Activated CD8-positive, alpha-beta memory T cell treated with anti-CD3 and anti-CD28 coated beads, Interleukin-2, amount 50 U/mL, for 48 hours (primary cell): ENCODE measurements around the gene RPA3.

ENCODE experiments used
- DNase-seq: peaks from one replicate; pipeline ENCODE4 v3.0.0-alpha.2; 2020

RPA3 gene

DNA sequence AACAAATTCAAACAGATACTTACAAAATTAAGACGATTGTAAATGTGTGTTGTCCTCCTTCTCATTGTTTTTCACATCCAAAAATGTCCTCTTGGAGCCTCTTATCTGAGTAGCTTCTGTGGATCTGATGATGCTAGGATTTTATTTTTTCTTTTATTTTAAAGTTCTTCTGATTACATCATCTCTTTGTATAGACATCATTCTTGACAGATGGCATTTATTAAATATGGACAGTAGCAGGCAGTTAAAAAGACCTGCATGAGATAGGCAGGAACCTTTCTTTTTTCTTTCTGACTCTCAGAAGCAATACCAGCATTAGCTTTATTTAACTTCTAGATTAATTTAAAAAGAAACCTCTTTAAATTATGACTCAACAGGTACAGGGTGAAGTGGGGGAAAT lies at the start of gene RPA3:
RPA3 (minus strand) TSS at position 116 of the 400 bp plus-strand sequence. CDS start 78,189 bp downstream, outside the sequence.
- DNase-seq = no peak

DNA sequence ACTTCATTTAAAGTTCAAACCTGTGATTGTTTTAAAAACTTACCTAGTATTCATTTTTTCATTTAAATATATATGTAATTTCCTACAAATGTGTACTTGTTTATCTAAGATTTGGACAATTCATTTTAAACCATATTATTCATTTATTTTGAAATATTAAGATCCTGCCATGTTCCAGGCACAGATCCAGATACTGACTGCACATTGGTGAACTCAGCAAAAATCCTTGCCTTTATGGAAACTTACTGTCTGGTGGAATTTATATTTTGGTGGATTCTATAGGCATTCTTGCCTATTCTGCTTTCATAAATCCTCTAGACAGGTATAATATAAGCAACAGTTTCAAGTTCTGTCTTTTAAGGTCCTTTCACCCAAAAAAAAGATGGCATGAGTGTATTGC lies 48.3 kb upstream of the RPA3 start:
- no peak for DNase-seq

DNA sequence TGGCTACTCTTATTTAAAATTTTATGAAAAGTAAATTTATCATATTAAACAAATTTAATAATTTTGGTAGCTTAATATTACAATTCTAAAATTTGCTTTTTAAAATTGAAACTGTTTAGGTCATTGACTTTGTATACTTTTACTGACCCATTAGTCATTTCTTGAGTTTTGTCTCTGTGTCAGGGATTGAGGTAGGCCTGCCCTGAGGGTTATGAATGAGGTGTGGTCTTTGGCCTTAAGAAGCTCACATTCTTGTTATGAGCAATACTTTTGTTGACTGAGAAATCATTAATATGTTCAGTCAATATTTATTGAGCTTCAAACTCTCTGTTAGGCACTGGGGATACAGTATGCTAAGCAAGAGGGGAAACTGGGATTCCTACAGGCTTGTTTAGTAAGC lies 47.0 kb upstream of the RPA3 start:
- no peak for DNase-seq

DNA sequence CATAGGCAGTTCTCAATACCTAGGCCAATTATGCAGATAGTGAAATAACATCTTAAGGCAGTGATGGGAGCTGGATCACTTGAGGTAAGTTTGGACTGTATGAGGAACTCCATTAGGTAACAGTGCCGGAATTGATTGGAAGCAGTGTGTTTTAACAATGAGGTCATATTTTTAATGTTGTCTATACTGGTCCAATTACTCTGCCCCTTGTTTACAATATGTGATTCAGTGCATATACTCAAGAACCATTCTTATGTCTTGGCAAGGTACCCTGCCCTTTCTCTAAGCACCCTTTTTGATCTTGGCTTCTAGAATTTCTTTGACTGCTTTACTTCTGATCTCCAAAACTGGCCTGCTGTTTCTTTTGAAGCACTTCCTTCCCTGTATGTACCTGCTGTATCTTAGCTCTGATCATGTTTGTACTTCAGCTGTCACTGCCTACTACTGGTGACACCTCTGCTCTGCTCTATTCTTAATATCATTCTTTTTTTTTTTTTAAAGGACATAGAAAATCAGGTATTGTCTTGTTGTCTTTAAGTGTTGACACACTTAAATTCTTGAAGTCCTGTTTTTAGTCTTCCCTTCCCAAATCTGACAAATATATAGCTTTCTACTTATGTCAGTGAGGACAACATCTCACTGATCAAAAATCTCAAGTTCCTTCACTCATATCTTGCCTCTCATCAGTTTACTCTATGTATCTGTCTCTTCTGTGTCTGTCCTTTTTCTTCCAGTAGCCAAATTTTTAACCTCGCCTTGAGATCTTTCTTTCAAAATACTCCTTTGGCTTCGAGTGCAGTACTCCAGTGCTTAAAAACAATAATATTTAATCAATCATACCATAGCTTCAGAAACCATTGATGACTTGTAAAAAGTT lies 46.4 kb upstream of the RPA3 start:
- DNase-seq = no peak

DNA sequence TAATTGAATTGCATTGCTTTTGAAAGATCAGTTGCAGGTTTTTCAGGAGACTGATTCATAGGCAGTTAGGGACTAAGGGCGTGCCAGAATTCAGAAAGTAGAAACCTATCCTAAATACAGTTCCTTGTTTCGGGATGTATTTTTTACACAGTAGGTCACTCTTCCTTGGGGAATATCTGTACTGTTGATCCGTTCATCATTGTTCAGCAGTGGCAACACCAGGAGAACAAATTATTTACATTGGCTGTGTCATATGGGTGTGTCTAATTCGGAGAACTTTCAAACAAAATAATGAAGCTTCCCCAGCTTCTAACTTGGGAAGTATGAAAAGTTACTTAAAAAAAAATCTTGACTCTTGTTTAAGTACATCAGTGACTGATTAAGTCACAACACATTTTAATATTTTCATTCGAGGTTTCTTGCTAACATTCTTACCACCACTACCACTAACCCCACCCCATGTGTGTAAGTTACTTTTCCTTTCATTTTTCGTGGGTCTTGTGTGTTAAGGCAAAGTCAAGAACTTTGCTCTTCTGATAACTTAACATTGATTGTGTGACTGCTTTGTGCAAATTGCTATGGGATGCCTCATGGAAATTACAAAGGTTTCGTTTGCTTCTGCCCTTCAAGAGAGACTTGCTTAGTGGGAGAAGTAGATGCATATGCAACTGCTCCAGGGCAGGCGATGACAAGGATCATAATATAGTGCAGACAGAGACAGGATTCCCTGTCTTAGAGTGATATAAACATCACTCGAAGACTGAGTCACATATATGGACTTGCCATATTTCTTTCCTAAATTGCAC lies 43.8 kb upstream of the RPA3 start:
- no peak for DNase-seq

DNA sequence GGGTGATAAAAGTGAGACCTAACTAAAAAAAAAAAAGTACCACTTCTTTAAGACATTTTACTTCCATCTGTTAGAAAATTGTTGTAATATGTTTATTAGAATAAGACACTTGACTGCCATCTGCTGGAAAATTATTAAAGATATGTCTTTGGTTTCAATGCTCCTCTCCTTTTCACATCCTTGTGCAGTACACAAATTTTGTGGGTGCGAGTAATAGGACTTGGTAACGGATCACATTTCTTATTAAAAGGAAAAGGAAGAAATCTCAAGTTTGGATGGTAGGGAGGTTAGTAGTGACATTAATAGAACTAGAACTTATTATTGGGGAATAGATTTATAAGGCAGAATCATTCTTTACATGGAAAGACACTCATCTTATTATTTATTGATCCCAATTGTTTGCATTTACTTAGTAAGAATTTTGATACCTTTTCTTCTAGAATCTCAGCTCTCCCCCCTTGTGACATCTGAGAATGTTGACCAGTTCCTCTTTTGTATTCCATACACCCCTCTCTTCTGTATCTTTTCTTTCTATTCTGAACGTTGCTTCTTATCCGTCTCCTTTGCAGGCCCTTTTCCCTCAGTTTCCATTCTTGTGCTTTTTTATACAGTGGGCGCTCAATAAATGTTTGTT lies 43.0 kb upstream of the RPA3 start:
- no peak for DNase-seq

DNA sequence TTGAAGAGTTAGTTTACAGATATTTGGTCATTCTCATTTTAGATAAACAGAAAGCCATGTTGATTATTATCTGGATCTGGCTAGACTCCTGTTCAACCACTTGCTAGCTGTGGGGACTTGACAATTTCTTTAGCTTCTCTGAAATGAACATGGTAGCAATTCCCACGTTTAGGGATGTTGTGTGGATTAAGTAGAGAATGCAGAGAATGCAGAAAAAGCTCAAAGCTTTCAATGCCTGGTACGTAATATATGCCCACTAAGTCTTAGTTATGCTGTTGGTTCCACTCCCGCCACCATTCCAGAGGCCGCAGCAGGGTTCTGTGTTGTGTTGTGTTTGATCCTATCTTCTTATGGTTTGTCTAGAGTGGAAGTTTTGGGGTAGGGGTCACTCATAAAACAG lies 39.2 kb upstream of the RPA3 start:
- no peak for DNase-seq

DNA sequence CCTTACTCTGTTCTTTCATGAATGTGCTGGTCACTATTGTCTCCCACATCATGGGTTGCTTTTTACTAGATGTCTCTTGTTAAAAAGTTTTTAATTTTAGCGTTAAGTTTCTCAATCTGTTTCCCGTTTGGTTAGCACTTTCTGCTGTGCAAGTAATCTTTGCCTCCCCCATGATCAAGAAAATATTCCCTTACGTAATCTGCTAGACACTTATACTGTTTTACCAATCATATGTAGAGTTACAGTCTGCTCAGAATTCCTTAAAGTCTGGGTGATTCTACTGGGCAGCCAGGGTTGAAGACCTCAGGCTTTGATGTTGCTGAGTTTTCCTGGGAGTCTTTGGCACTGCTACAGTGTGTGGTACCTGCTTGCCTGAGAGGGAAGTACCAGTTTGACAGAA lies 38.2 kb upstream of the RPA3 start:
- DNase-seq = no peak

DNA sequence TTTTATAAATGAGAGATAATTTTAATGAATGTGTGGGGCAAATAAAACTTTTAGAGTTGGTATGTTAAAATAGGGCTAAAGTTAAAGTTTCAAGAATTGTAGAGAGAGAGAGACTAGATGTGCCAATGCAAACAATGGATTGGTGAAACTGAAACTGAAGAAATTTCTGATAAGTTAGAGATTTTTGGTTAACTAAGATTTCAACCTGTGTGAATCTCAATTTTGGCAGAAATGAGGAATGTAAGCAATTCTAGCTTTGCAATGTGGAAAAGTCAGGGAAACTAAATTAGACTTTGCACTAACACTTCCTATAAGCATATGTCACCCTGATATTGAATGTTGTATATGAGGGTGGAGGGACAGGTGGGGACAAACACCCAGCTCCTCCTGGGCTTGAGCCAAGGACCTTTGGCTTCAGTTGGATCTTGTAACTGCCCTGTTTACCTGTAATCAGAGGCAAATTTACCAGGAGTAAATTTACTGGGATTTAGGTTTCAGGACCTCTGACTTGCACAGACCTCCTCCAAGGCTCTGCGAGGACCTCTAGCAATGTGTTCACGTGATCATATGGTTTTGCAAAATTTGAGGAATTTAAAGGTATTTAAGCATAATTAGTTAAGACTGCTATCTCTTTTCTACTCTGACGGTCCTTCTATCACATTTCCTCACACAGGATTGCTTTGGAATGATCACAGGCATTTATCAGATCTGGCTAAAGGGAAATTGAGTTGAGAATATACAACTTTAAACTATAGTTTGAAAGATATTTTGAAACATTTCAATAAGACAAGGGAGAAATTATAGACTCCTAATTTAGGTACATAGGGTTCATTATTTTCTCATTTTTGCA lies 33.1 kb upstream of the RPA3 start:
- DNase-seq = no peak

DNA sequence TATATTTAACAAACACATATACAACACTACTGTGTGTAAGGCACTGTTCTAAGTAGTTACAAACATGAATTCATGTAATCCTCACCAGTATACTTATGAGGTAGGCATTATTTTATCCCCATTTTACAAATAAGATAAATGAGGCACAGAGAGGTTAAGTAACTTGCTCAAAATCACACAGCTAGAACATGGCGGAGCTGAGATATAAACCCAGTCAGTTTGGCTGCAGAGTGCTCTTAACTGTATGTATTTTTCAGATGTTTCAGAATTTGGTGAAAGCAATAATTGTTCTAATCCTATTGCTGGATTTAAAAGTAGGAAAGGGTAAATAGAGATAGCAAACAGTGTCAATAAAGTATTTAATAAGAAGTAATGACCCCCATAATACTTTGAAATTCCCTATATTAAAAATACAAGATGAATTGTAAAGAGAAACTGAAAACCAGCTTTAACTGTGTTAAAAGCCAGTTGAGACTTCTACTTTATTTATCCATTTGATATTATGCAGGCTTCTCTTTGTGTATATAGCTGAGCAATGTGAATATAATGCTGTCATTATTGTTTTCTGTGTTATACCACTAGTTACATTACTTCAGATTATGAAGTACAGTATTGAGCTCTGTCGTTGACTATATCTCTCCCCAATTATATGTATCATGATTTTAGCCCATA lies 32.3 kb upstream of the RPA3 start:
- DNase-seq = no peak

DNA sequence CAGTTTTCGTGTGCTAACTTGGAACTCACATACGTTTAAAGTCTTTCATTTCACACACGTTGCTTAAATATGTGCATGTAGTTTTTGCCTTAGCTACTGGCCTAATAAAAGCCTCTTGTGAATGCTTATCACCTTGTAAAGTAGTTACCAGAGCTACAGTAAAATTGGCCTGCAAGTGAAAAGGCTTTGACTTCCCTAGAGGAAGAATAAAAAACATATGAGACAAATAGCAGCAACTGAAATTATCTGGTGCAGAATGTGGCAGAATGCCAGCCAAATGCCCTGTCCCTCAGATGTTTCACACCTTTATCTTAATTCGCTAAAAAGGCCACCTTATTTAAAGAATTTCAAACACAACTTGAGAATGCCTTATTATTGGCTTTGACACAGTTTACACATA lies 28.1 kb upstream of the RPA3 start:
- no peak for DNase-seq

DNA sequence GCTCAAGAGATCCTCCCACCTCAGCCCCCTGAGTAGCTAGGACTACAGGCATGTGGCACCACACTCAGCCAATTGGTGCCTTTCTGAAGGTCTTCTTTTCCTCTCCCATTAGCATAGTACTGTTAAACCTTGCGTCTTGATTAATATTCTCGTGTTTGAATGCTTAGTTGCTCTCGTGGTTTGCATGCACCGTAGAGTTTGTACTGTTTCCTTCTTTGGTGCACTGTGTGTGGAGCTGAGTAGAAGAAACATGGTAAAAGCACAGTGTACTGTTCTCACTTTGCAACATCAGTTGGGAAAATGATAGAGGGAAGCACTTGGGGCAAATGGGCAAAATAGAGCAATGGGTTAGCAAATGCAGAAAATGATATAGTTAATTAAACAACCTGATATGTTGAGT lies 27.6 kb upstream of the RPA3 start:
- no peak for DNase-seq

DNA sequence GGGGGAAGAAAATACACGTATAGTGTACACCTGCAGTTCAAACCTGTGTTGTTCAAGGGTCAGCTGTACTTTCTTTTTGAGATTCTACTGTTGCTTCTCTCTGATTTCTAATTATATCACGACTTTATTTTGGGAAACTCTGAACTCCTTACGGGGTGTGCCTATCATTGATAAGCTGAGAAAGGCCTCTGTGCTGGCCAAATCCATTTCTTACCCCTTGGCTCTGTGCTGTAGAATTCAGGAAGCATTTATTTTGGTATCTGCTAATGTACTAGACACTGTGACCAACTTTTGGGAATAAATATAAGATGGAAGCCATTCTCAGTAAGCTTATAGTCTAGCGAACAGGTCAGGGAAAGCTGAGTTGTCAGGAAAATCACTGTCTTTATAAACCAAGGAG lies 26.9 kb upstream of the RPA3 start:
- no peak for DNase-seq

DNA sequence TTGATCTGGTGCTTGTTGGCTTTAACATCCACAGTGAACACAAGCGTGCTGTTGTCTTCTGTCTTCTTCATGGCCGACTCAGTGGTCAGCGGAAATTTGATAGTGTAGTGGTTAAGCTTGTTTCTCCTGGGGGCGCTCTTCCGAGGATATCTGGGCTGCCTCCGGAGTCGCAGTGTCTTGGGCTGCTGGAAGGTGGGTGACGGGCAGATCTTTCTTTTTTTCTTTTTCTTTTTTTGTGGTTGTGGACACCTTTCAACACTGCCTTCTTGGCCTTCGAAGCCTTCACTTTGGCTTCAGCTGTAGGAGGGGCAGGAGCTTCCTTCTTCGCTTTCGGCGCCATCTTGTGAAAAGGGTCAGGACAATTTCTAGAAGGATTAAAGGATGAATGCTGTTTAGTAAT lies 23.8 kb upstream of the RPA3 start:
- no peak for DNase-seq

DNA sequence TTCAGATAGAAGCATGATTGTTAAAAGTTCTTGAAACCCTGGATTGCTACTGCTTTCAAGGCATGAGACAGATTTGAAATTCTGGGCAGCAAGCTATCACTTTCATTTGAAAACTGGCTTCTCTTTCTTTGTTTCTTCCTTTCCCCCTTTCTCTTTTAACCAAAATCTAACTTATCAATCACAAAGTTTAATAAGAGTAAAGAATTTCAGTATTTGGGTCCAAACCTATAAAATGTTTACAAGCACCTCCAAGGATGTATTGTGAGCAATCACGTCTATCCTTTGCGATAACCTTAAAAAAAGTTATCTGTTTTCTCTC lies 21.6 kb upstream of the RPA3 start:
- no peak for DNase-seq

DNA sequence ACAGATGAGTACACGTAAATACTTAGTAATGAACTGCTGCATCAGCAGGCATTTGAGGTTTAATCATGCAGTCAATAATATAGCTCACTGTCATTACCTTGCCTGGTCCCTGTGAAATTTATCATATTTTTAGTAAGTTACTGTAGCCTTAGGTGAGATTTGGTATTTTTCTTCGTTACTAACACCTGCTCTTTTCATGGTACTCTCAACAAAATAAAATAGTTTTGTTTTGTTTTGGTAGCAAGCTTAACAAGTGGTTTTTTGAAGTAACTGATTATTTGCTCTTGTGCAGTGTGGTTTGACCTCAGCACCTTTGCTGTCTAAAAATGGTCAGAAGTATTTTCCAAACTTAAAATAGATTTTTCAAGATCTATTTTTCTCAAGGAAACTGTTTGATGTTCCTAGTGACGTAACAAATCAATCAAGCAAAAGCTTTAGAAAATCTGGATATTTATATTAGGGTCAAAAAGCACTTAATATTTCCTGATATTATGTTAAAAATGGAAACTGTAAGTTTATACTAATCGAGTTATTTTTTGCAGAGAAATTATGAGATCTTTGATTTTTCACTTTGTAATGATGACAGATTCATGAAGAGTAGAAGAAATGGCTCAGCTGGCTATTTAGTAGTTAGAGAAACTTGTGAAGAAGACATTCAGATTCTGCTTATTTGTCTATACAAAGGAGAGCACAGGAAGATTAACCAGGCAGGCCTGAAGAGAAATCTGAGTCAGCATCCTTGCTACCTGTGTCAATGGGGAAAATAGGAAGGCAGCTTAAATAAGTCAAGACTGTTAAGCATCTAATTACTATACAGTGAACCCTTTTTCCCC lies 21.0 kb upstream of the RPA3 start:
- no peak for DNase-seq

DNA sequence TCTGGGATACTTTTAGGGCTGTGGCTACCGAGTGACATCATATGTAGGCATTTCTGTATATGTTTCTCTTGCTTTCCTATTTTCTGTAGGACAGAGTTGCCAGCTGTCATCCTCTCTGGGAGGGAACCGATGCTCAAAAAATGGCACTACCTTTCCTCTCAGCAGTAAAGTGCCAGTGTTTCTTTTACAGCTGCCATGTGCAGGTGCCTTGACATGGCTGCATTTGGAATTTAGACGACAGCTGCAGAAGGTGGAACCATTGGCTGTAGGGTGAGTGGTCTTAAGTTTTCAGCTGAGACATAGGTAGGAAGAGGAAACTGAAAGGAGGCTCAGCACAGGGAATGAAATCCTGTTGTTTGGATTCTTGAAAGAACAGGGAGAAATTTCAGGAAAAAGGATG lies 20.2 kb upstream of the RPA3 start:
- no peak for DNase-seq

DNA sequence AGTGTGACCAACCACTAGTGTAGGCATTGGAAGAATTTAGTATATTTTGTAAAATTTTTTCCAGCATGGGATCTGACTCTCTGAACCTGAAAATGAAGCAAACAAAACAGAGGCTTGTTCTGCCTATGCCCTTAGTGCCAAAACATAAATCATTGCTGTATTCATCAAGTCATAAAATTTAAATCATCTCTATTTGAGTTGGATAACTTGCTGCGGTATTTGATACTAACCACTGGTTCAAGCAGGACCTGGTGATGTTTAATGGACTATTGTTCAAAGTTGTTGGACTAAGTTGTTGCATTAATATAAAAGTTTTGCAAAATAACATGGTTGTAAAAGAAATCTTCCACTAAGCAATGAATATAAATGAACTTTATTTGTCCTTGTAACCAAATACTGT lies 19.8 kb upstream of the RPA3 start:
- DNase-seq = no peak

DNA sequence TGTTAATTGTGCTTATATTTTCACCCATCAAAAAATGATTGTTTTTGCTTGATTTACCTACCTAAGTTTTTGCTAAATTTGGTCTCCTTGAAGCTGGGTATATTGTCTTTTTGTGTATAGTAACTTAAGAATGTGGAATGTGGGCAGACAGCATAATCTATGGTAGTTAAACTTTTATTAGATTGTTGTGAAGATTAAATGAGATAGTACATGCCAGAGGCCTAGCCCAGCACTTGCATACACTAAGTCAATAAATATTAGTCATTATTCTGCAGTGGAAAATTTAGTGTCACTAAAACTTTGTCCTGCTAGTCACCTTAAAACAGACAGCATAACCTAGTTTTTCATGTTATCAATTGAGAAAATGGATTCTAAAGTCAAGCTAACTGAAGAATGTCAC lies 19.3 kb upstream of the RPA3 start:
- DNase-seq = no peak

DNA sequence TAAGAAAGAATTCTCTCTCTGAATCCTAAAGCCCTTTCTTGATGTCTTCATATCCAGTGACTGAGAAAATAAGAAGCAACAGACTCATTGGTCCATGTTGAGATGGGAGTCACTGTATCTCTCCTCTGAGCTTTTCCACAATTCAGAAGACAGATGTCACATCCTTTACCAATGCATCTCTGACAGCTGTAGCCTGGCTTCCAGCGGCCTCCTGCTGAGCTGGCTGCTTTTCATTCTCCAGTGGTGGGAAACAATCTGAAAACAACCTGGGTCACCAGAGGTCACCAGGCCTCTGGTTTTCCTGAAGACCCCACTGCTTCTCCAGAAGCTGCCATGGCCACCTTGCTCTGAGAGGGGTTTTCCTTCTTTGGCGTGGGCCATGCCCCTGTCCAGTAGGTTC lies 18.3 kb upstream of the RPA3 start:
- no peak for DNase-seq

DNA sequence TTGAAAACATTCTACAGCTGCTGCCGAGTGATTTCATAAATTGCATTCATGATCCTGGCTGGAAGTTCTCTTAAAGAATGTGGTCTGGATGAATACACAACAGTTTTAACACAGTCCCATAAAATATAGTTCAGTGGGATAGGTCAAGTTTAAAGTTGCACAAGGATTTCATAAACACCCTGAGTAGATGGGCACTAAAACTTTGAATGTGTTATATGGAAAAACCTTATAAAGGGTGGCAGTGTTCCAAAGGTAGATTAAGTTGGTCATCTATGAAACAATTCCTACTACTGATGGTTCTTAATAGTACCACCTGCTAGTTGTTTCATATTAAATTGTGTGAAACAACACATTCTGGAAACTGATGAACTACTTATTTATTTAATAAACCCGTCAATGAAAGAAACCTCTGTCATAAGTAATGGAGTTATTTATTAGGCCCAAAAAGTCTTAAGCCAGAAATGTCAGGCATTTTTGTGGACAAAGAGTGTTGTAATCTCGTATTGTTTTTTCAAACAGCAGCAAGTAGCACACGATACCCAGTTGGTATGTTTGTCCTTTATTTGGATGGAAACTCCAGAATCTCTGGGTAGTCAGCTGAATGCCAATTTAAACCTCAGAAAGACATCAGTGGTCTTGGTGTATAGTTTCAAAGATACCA lies 14.3 kb upstream of the RPA3 start:
- no peak for DNase-seq
